Common myeloid progenitor, CD34-positive (primary cell): ENCODE results near the gene ADAMTSL5. TPM values are rescaled to one million over a fixed set of nuclear protein-coding genes. Genes with fewer than 3 reads are reported as not detected.
A peak's percentile ranks its signal among the peaks of the same experiment; 100 is the strongest.

Source experiments
- CTCF ChIA-PET: fragments of 350-600 bp; sonication (Branson Sonifier 250); formaldehyde crosslinking; loops from one replicate; lab custom pipeline; 2021; ENCODE audit warnings: antibody characterized with exemption; lab: Charles Lee
- POLR2A ChIA-PET: fragments of 350-600 bp; sonication (Branson Sonifier 250); formaldehyde crosslinking; loops from one replicate; lab custom pipeline; 2021; ENCODE audit warnings: antibody characterized with exemption; lab: Charles Lee
- DNase-seq, 3 donors: peaks; one replicate each; pipeline versions ENCODE4 v3.0.0 to v3.0.0-alpha.2; 2013
- H3K27ac ChIP-seq, 2 experiments: 1 replicate in 1 of 2; 2 replicates in 1 of 2; pipeline ENCODE4 v1.7.0; 2013; ENCODE audit warnings: inconsistent platforms in 2 of 2, low read length in 2 of 2, mild to moderate bottlenecking in 2 of 2, low read depth in 1 of 2, moderate library complexity in 1 of 2; ENCODE audit not compliant: severe bottlenecking in 2 of 2, insufficient read depth in 1 of 2, poor library complexity in 1 of 2
- H3K27me3 ChIP-seq, 5 experiments: replicated peaks in 2 of 5; 1 replicate in 3 of 5; 2 replicates in 2 of 5; pipeline versions ENCODE4 v1.6.1 to v1.7.0; 2013; ENCODE audit warnings: low read length in 4 of 5, mild to moderate bottlenecking in 2 of 5, moderate library complexity in 2 of 5, inconsistent platforms in 1 of 5; ENCODE audit not compliant: insufficient read depth in 5 of 5, control insufficient read depth in 4 of 5
- H3K36me3 ChIP-seq, 4 experiments: 1 replicate in 2 of 4; 2 replicates in 2 of 4; pipeline versions ENCODE4 v1.6.1 to v1.7.0; 2013; ENCODE audit warnings: low read length in 3 of 4, control low read depth in 1 of 4, mild to moderate bottlenecking in 1 of 4; ENCODE audit not compliant: control insufficient read depth in 4 of 4, insufficient read depth in 4 of 4
- H3K4me1 ChIP-seq, 4 experiments: 1 replicate in 3 of 4; 2 replicates in 1 of 4; pipeline versions ENCODE4 v1.6.1 to v1.7.1; 2013; ENCODE audit warnings: low read length in 3 of 4, mild to moderate bottlenecking in 3 of 4, control low read depth in 1 of 4, inconsistent platforms in 1 of 4, moderate library complexity in 1 of 4; ENCODE audit not compliant: control insufficient read depth in 4 of 4, insufficient read depth in 4 of 4; ENCODE audit errors: control extremely low read depth in 1 of 4
- H3K4me3 ChIP-seq, 7 experiments: 1 replicate in 4 of 7; 2 replicates in 3 of 7; pipeline versions ENCODE4 v1.5.1 to v1.7.0; 2013; ENCODE audit warnings: mild to moderate bottlenecking in 7 of 7, low read length in 6 of 7, moderate library complexity in 6 of 7, inconsistent platforms in 2 of 7, low read depth in 2 of 7, control low read depth in 1 of 7; ENCODE audit not compliant: insufficient read depth in 4 of 7, control insufficient read depth in 1 of 7; ENCODE audit errors: extremely low read depth in 1 of 7
- H3K9me3 ChIP-seq, 5 experiments: 1 replicate in 4 of 5; 2 replicates in 1 of 5; pipeline versions ENCODE4 v1.6.1 to v1.7.1; 2013; ENCODE audit warnings: low read length in 4 of 5, mild to moderate bottlenecking in 2 of 5, inconsistent platforms in 1 of 5, low read depth in 1 of 5, moderate library complexity in 1 of 5; ENCODE audit not compliant: control insufficient read depth in 4 of 5, insufficient read depth in 2 of 5; ENCODE audit errors: control extremely low read depth in 1 of 5
- WGBS: methylation state at CpG from one replicate; pipeline ENCODE4 v1.1.5; 2013; ENCODE audit not compliant: insufficient coverage; 5-methylcytosine and 5-hydroxymethylcytosine counted together
- polyA plus RNA-seq: library from polyadenylated mRNA; unstranded; fragments of 120-200 nt; gene quantifications from one replicate; pipeline ENCODE4 v1.2.1, GENCODE V29; 2013

ADAMTSL5 gene
- polyA plus RNA-seq, result 0.09 TPM

GRCh38 chr19:1512671-1513498 is at the start of gene ADAMTSL5:
TSS of gene ADAMTSL5 (minus strand) at chr19:1513019. CDS start at chr19:1510943, 2,076 bp downstream.
- ChIA-PET POLR2A (no interaction called here), CTCF (no interaction called here)
- H3K27ac ChIP-seq, result no peak within 1 kb of the TSS
- no peaks in the 10 kb centered on the region for H3K36me3 ChIP-seq
- peak in 1 of 3 donors; percentile 19 for DNase-seq
- peak within 1 kb of the TSS in 4 of 7 experiments; percentile 2 to 38 (median 12) for H3K4me3 ChIP-seq
- peaks cover 0 to 9% (median 3%) of the 10 kb centered on the region in 5 experiments for H3K9me3 ChIP-seq
- H3K4me1 ChIP-seq, result peaks cover 0 to 14% (median 11%) of the 10 kb centered on the region in 4 experiments
- peaks cover 0 to 74% (median 20%) of the 10 kb centered on the region in 5 experiments for H3K27me3 ChIP-seq
- under 1% methylated on average over 44 of the region's 78 CpGs for WGBS

- DNase-seq, result no peak
- ChIA-PET CTCF (interaction anchor here (0.9 kb wide), 1 partner anchor 16 kb away, joined by 3 read pairs; no protein-coding TSS in a partner anchor), POLR2A (no interaction called here)
- H3K27ac ChIP-seq, result no peak overlapping the region
- H3K4me1 ChIP-seq, result peaks cover 0 to 8% (median 6%) of the 10 kb centered on the region in 4 experiments
- WGBS, result 88% methylated on average over 15 of the region's 17 CpGs
- no peaks in the 10 kb centered on the region for H3K36me3 ChIP-seq
- H3K27me3 ChIP-seq, result peaks cover 0 to 11% (median 3%) of the 10 kb centered on the region in 5 experiments
- H3K9me3 ChIP-seq, result peaks cover 0 to 1% (median 0%) of the 10 kb centered on the region in 5 experiments
- no peak overlapping the region for H3K4me3 ChIP-seq
Measured at GRCh38 chr19:1561236-1561842, 48.5 kb upstream of the ADAMTSL5 start.

DNA sequence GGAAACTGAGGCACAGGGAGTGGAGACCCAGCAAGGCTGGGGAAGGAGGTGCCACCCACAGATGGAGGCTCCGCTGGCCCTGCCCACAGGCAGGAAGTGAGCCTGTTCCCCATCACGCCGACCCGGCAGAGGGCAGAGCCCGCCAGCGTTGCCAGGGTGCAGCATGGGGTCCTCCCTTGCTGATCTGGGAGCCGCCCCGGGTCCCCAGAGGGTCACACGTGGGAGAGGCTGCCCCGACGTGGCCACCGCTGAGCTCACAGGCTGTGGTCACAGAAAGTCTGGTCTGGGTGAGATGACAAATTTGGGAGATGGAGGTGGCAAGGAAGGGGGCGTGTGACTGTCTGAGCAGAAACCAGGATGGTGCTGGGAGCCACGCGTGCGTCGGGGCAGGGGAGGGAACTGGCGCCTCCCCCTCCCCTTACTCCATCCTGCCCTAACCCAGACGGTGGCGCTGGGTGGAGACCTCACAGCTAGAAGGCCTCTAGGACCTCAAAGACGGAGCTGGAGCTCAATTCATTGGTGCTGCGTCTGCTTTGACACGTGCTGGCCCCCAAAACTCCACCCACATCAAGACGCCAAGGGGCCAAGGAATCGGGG is 47.6 kb upstream of the ADAMTSL5 start:
- Histone ChIP-seq H3K4me1 (peaks cover 0 to 8% (median 6%) of the 10 kb centered on the region in 4 experiments), H3K36me3 (no peaks in the 10 kb centered on the region), H3K9me3 (peaks cover 0 to 1% (median 0%) of the 10 kb centered on the region in 5 experiments), H3K27me3 (peaks cover 0 to 1% (median 0%) of the 10 kb centered on the region in 5 experiments), H3K27ac (no peak overlapping the region), H3K4me3 (no peak overlapping the region)
- ChIA-PET CTCF (interaction anchor here (1.6 kb wide), 1 partner anchor 14 kb away, joined by 6 read pairs; no protein-coding TSS in a partner anchor), POLR2A (interaction anchor here (0.6 kb wide), 1 partner anchor 32 kb away, joined by 3 read pairs; the partner anchor contains the start of gene MBD3)
- DNase-seq, result peak; percentile 23 to 68 (median 62)
- WGBS, result 38% methylated on average over 17 of the region's 25 CpGs

DNA sequence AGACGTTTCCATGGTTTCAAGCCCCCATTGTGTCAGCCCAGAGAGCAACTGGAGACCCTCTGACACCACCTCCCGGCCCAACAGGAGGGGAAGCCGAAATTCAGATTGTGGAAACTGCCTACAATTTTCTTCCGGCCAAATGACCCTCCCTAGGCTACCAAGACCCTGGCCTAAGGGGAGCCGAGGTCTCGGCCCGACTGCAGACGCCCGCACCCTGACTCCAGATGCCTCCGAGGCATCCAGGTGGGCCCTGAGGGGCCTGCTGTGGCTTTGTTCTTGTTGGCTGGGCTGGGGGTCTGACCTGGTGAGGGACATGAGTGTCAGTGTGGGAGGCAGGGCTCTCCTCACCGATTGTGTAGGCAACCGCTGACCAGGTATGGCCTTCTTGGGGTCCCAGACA is 45.7 kb upstream of the ADAMTSL5 start:
- CTCF ChIA-PET, result interaction anchor here (1.6 kb wide), 1 partner anchor 12 kb away, joined by 6 read pairs; no protein-coding TSS in a partner anchor
- Histone ChIP-seq H3K4me1 (peaks cover 0 to 8% (median 6%) of the 10 kb centered on the region in 4 experiments), H3K9me3 (no peaks in the 10 kb centered on the region), H3K27me3 (no peaks in the 10 kb centered on the region), H3K27ac (no peak overlapping the region), H3K36me3 (no peaks in the 10 kb centered on the region), H3K4me3 (no peak overlapping the region)
- POLR2A ChIA-PET, result no interaction called here
- no peak for DNase-seq
- WGBS, result 97% methylated on average over 11 of the region's 12 CpGs

GRCh38 chr19:1556390-1557070 is 43.7 kb upstream of the ADAMTSL5 start:
- Histone ChIP-seq H3K9me3 (no peaks in the 10 kb centered on the region), H3K4me3 (no peak overlapping the region), H3K36me3 (no peaks in the 10 kb centered on the region), H3K27me3 (no peaks in the 10 kb centered on the region), H3K4me1 (peaks cover 0 to 8% (median 6%) of the 10 kb centered on the region in 4 experiments), H3K27ac (no peak overlapping the region)
- CTCF ChIA-PET, result no interaction called here
- no peak for DNase-seq
- POLR2A ChIA-PET, result no interaction called here
- WGBS, result 98% methylated on average over 64 of the region's 66 CpGs

DNA sequence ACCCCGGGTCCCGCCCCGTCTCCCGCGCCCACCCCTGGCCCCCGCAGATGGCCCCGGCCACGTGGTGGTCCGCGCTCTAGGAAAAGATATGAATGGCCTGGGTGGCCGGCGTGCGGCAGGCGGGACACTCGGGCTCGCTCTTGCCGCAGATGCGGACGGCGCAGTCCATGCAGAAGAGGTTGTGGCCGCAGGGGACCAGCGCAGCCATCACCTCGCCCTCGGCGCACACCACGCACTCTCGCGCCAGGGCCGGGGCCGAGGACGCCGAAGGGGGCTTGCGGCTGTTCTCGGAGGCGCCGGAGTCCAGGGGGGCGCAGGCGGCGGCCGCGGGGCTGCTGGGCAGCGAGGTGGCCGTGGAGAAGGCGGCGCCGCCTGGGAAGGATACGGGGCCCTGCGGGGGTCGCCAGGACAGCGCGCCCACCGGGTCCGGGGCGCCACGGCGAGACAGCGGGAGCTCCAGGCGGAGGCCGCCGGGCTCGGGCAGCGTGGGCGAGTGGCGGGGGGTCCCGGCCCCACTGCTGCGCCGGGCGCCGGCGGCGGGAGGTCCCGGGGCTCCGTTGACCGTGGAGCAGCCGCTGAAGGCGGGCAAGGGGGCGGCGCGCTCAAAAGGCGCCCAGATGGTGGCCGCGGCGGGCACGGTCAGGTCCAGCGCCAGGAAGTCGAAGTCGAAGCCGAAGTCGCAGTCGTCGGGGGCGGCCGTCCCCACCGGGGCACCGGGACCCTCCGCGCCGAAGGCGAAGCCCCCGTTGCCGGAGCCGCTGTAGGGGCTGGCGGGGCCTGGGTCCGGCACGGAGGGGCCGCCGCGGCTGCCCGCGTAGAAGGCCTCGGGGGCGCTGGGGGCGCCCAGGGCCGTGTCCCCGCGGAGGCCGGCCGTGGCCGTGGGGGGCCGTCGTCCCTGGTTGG is 42.9 kb upstream of the ADAMTSL5 start:
- 96% methylated on average over 97 of the region's 121 CpGs for WGBS
- Histone ChIP-seq H3K36me3 (no peaks in the 10 kb centered on the region), H3K27ac (no peak overlapping the region), H3K4me3 (no peak overlapping the region), H3K9me3 (no peaks in the 10 kb centered on the region), H3K4me1 (peaks cover 0 to 5% (median 3%) of the 10 kb centered on the region in 4 experiments), H3K27me3 (no peaks in the 10 kb centered on the region)
- no peak for DNase-seq
- ChIA-PET POLR2A (no interaction called here), CTCF (no interaction called here)
